Activated CD8-positive, alpha-beta memory T cell treated with anti-CD3 and anti-CD28 coated beads, Interleukin-2, amount 50 U/mL, for 24 hours (primary cell): ENCODE results near the gene CERKL.

Experiments
- DNase-seq: peaks from one replicate; pipeline ENCODE4 v3.0.0-alpha.2; 2020; ENCODE audit errors: extremely low read depth

Gene CERKL

GRCh38 chr2:181628590-181629585 lies 28.0 kb downstream of the CERKL start:
- no peak for DNase-seq

- no peak for DNase-seq
Measured at GRCh38 chr2:181627545-181627944, 29.4 kb downstream of the CERKL start.

GRCh38 chr2:181626671-181627070 lies 30.2 kb downstream of the CERKL start:
- DNase-seq: no peak

GRCh38 chr2:181623159-181623558 lies 33.7 kb downstream of the CERKL start:
- no peak for DNase-seq

- DNase-seq: no peak
Measured at GRCh38 chr2:181621779-181622490, 35.0 kb downstream of the CERKL start.

GRCh38 chr2:181619516-181619915 lies 37.4 kb downstream of the CERKL start:
- DNase-seq: no peak

GRCh38 chr2:181616715-181617114 lies 40.2 kb downstream of the CERKL start:
- no peak for DNase-seq

- DNase-seq: no peak
Measured at GRCh38 chr2:181614874-181615638, 41.8 kb downstream of the CERKL start.

GRCh38 chr2:181613241-181613640 lies 43.7 kb downstream of the CERKL start:
- DNase-seq: no peak

GRCh38 chr2:181607629-181608590 lies 49.0 kb downstream of the CERKL start:
- DNase-seq: no peak

GRCh38 chr2:181605889-181606837 lies 50.7 kb downstream of the CERKL start:
- DNase-seq: no peak

GRCh38 chr2:181602017-181602416 lies 54.9 kb downstream of the CERKL start:
- DNase-seq: no peak

- no peak for DNase-seq
Measured at GRCh38 chr2:181596556-181596955, 60.3 kb downstream of the CERKL start.

GRCh38 chr2:181594322-181594721 lies 62.6 kb downstream of the CERKL start:
- no peak for DNase-seq

- DNase-seq: no peak
Measured at GRCh38 chr2:181589779-181590178, 67.1 kb downstream of the CERKL start.

- DNase-seq: no peak
Measured at GRCh38 chr2:181588546-181588945, 68.4 kb downstream of the CERKL start.

- DNase-seq: no peak
Measured at GRCh38 chr2:181586569-181587081, 70.3 kb downstream of the CERKL start.

GRCh38 chr2:181585732-181586131 lies 71.2 kb downstream of the CERKL start:
- DNase-seq: no peak

- no peak for DNase-seq
Measured at GRCh38 chr2:181581534-181581933, 75.4 kb downstream of the CERKL start.

GRCh38 chr2:181578829-181579228 lies 78.1 kb downstream of the CERKL start:
- no peak for DNase-seq
